22Rv1 (cell line): ENCODE data around the gene ELMOD3.

Source experiments
- H3K27ac ChIP-seq: fragments of 450-650 bp; 2 replicates; pipeline ENCODE4 v1.5.1; 2017
- CTCF ChIP-seq: fragments of 450-650 bp; IDR thresholded peaks from 2 replicates; pipeline ENCODE4 v1.5.1; 2017; ENCODE audit warnings: mild to moderate bottlenecking
- ZFX ChIP-seq: fragments of 450-650 bp; IDR thresholded peaks from 2 replicates; pipeline ENCODE4 v1.6.1; 2017; ENCODE audit warnings: antibody characterized with exemption, borderline replicate concordance

The ELMOD3 gene

GRCh38 chr2:85420536-85421259 is 66.1 kb downstream of the ELMOD3 start:
- TF ChIP-seq CTCF, result peak; percentile 97
- no peak for TF ChIP-seq ZFX
- peak overlapping the region; percentile 96 for H3K27ac ChIP-seq

GRCh38 chr2:85421260-85422071 is 66.9 kb downstream of the ELMOD3 start:
- peak overlapping the region; percentile 96 for H3K27ac ChIP-seq
- TF ChIP-seq ZFX (no peak), CTCF (no peak)

GRCh38 chr2:85422072-85422457 is 67.5 kb downstream of the ELMOD3 start:
- peak overlapping the region; percentile 96 for H3K27ac ChIP-seq
- TF ChIP-seq CTCF (no peak), ZFX (no peak)

- no peak for TF ChIP-seq CTCF
- TF ChIP-seq ZFX, result no peak
These were observed 69.0 kb downstream of the ELMOD3 start for GRCh38 chr2:85423525-85423924.

GRCh38 chr2:85425588-85425987 is 71.0 kb downstream of the ELMOD3 start:
- H3K27ac ChIP-seq, result no peak overlapping the region
- TF ChIP-seq CTCF, result no peak
- TF ChIP-seq ZFX, result no peak

More at GRCh38 chr2:85423525-85423924, 69.0 kb downstream of the ELMOD3 start:
- H3K27ac ChIP-seq, result no peak overlapping the region

- no peak for TF ChIP-seq ZFX
- TF ChIP-seq CTCF, result no peak
- H3K27ac ChIP-seq, result no peak overlapping the region
These were observed 72.8 kb downstream of the ELMOD3 start for GRCh38 chr2:85427300-85427835.
